ENCODE data around the gene MCEMP1.
"Not testable (repeated sequence)": the region's sequence is repeated elsewhere in the genome, so short reads cannot be mapped to it uniquely, and the experiment has no call there.

Gene MCEMP1

DNA sequence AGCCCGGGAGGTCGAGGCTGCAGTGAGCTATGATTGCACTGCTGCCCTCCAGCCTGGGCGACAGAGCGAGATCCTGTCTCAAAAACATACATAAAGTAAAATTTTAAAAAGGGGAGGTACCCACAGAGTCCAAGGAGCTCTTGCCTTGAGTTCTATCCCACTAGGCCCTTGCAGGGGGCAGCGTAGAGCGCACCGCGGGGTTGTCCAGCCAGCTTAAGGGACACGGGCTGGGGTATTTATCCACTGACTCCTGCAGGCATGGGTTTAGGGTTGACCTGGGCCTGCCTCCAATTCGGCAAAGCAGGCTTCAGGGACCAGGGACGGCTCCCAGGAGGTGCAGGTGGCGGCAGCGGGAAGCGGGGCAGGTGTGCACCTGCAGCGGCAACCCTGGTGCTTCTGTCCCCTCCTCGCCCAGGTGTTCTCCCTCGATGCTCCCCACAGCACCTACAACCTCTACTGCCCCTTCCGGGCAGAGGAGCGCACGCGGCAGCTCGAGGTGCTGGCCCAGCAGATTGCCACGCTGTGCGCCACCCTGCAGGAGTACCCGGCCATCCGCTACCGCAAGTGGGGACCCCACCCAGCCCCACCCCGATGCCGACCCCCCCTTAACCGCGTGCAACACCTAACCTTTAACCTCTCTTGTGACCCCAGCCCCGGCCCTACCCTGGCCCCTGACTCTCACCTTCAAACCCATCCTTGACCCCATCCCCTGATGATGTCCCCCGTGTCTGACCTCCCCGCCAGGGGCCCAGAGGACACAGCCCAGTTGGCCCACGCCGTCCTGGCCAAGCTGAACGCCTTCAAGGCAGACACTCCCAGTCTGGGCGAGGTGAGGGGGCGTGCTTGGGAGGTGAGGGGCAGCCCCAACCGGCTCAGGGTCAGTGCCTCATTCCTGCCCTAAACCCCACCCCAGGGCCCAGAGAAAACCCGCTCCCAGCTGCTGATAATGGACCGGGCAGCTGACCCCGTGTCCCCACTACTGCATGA lies 35.3 kb upstream of the MCEMP1 start:
- Histone ChIP-seq H3K36me3 (peaks cover 10 to 79% (median 48%) of the 10 kb centered on the region in 11 experiments; a peak in 18 of 22 replicates), H3K4me2 (no peak overlapping the region), H3K4me1 (peaks cover 16 to 57% (median 40%) of the 10 kb centered on the region in 10 experiments), H3K27ac (no peak overlapping the region), H3K9ac (no peak overlapping the region), H4K20me1 (peaks cover 0 to 39% (median 6%) of the 10 kb centered on the region in 11 experiments; a peak in 12 of 22 replicates), H3K4me3 (no peak overlapping the region), H3K27me3 (no peaks in the 10 kb centered on the region), H3K9me3 (replicated peaks in 1 of 11) (peaks cover 0 to 14% (median 0%) of the 10 kb centered on the region in 11 experiments; a peak in 3 of 22 replicates)
- no peak for TF ChIP-seq Cebpa-rat (IDR thresholded peaks at IDR 0.05)

DNA sequence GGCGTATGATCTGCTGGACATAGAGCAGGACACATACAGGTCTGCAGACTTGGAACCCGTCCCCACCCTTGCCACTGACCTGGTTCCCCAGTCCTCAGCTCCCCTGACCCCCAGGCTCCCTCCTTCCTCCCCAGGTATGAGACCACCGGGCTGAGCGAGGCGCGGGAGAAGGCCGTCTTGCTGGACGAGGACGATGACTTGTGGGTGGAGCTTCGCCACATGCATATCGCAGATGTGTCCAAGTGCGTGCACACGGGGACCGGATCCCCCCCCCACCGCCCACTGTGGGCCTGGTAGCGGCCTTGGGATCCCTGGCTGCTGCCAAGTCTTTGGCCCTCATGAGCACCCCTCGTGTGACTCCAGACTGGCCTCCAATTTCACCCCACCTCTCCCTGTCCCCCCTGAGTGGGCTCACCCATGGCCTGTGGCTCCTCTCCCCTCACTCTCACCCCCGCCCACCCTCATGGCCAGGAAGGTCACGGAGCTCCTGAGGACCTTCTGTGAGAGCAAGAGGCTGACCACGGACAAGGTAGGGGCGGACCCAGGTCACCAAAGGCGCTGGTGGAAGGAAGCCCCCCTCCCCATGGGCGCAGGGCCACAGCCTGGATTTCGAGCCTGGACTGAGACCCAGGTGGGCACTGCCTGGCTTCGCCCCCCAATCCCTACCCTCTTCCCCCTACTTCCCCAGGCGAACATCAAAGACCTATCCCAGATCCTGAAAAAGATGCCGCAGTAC lies 34.4 kb upstream of the MCEMP1 start:
- H3K4me3 ChIP-seq = no peak overlapping the region
- H3K9ac ChIP-seq = no peak overlapping the region
- H4K20me1 ChIP-seq = peaks cover 0 to 39% (median 6%) of the 10 kb centered on the region in 11 experiments; a peak in 12 of 22 replicates
- no peaks in the 10 kb centered on the region for H3K27me3 ChIP-seq
- no peak overlapping the region for H3K27ac ChIP-seq
- no peak for TF ChIP-seq Cebpa-rat (IDR thresholded peaks at IDR 0.05)
- H3K9me3 ChIP-seq (replicated peaks in 1 of 11) = peaks cover 0 to 14% (median 0%) of the 10 kb centered on the region in 11 experiments; a peak in 3 of 22 replicates
- H3K36me3 ChIP-seq = peaks cover 16 to 87% (median 56%) of the 10 kb centered on the region in 11 experiments; a peak in 19 of 22 replicates
- H3K4me1 ChIP-seq = peaks cover 11 to 58% (median 37%) of the 10 kb centered on the region in 10 experiments; a peak in 19 of 20 replicates
- no peak overlapping the region for H3K4me2 ChIP-seq

DNA sequence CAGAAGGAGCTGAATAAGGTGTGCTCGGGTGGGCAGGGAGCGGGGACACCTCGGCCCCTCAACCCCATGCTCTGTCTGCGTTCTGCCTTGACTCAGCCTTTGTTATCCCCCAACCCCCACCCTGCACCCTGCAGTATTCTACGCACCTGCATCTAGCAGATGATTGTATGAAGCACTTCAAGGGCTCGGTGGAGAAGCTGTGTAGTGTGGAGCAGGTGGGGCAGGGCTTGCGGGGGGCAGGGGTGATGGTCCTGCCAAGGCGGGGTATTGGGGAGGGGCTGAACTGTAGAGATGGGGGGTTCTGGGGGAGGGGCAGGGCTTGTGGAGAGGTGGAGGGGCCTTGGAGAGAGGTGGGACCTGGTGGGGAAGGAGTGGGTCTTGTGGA lies 33.9 kb upstream of the MCEMP1 start:
- H3K9me3 ChIP-seq (replicated peaks in 1 of 11) = peaks cover 0 to 14% (median 0%) of the 10 kb centered on the region in 11 experiments; a peak in 3 of 22 replicates
- no peak for TF ChIP-seq Cebpa-rat (IDR thresholded peaks at IDR 0.05)
- H3K27me3 ChIP-seq = no peaks in the 10 kb centered on the region
- H4K20me1 ChIP-seq = peaks cover 0 to 39% (median 6%) of the 10 kb centered on the region in 11 experiments; a peak in 12 of 22 replicates
- H3K4me3 ChIP-seq = no peak overlapping the region
- no peak overlapping the region for H3K4me2 ChIP-seq
- H3K27ac ChIP-seq = no peak overlapping the region
- no peak overlapping the region for H3K9ac ChIP-seq
- peaks cover 18 to 93% (median 58%) of the 10 kb centered on the region in 11 experiments; a peak in 19 of 22 replicates for H3K36me3 ChIP-seq
- H3K4me1 ChIP-seq = peaks cover 6 to 53% (median 31%) of the 10 kb centered on the region in 10 experiments; a peak in 18 of 20 replicates

DNA sequence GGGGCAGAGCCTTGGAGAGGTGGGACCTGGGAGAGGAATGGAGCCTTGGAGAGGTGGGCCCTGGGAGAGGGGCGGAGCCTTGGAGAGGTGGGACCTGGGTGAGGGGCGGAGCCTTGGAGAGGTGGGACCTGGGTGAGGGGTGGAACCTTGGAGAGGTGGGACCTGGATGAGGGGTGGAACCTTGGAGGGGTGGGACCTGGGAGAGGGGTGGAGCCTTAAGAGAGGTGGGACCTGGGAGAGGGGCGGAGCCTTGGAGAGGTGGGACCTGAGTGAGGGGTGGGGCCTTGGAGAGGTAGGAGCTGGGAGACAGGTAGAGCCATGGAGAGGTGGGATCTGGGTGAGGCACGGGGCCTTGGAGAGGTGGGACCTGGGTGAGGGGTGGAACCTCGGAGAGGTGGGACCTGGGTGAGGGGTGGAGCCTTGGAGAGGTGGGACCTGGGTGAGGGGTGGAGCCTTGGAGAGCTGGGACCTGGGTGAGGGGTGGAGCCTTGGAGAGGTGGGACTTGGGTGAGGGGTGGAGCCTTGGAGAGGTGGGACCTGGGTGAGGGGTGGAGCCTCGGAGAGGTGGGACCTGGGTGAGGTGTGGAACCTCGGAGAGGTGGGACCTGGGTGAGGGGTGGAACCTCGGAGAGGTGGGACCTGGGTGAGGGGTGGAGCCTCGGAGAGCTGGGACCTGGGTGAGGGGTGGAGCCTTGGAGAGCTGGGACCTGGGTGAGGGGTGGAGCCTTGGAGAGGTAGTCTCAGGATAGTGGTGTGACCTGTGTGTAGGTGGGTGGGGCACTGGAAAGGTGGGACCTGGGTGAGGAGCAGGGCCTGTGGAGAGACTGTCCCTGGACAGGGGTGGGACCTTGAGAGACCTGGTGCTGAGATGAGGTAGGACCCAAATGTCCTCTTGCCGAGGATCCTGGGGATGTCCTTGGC lies 33.0 kb upstream of the MCEMP1 start:
- Histone ChIP-seq H3K9me3 (replicated peaks in 1 of 11) (peaks cover 0 to 14% (median 0%) of the 10 kb centered on the region in 11 experiments; a peak in 3 of 22 replicates), H3K36me3 (peaks cover 18 to 88% (median 58%) of the 10 kb centered on the region in 11 experiments; a peak in 19 of 22 replicates), H3K4me1 (peaks cover 0 to 44% (median 26%) of the 10 kb centered on the region in 10 experiments; a peak in 14 of 20 replicates), H3K4me2 (peak overlapping the region in 5 of 11 experiments; percentile 67 to 83 (median 81); a peak in 9 of 22 replicates), H4K20me1 (peaks cover 0 to 35% (median 4%) of the 10 kb centered on the region in 11 experiments; a peak in 12 of 22 replicates), H3K27ac (peak overlapping the region in 1 of 11 experiments; percentile 81; a peak in 1 of 22 replicates)
- not testable (repeated sequence) for H3K9ac ChIP-seq, H3K27me3 ChIP-seq, H3K4me3 ChIP-seq

DNA sequence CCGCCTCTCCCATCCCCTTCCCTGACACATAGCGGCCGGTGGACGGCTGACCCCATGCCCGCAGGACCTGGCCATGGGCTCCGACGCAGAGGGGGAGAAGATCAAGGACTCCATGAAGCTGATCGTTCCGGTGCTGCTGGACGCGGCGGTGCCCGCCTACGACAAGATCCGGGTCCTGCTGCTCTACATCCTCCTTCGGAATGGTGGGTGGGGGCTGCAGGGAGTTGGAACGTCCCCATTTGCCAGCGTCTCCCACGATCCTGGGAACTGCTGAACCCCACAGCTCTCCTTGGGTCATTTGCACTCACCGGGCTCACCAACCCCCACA lies 32.4 kb upstream of the MCEMP1 start:
- H3K4me2 ChIP-seq = peak overlapping the region in 6 of 11 experiments; percentile 67 to 83 (median 78); a peak in 10 of 22 replicates
- H3K9me3 ChIP-seq (replicated peaks in 1 of 11) = peaks cover 0 to 14% (median 0%) of the 10 kb centered on the region in 11 experiments; a peak in 3 of 22 replicates
- TF ChIP-seq Cebpa-rat (IDR thresholded peaks at IDR 0.05) = no peak
- H3K27me3 ChIP-seq = no peaks in the 10 kb centered on the region
- peaks cover 18 to 84% (median 58%) of the 10 kb centered on the region in 11 experiments; a peak in 19 of 22 replicates for H3K36me3 ChIP-seq
- peaks cover 0 to 29% (median 4%) of the 10 kb centered on the region in 11 experiments; a peak in 10 of 22 replicates for H4K20me1 ChIP-seq
- H3K4me3 ChIP-seq = no peak overlapping the region
- H3K27ac ChIP-seq = peak overlapping the region in 6 of 11 experiments; percentile 33 to 81 (median 68); a peak in 9 of 22 replicates
- H3K9ac ChIP-seq = peak overlapping the region in 5 of 11 experiments; percentile 45 to 71 (median 62); a peak in 8 of 22 replicates
- peaks cover 0 to 38% (median 24%) of the 10 kb centered on the region in 10 experiments; a peak in 14 of 20 replicates for H3K4me1 ChIP-seq

DNA sequence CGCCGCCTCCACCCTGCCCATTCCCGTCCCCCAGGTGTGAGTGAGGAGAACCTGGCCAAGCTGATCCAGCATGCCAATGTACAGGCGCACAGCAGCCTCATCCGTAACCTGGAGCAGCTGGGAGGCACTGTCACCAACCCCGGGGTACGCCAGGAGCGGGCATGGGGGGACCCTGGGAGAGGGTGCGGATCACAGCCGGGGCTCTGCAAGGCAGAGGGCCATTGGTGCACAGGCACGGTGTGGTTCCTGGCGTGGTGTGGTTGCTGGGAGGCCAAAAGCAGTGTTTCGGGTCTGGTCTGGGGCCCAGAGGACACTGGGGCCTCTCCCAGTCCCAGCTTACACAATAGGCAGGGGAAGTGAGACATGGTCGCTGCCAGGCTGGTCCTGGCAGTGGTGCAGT lies 31.7 kb upstream of the MCEMP1 start:
- peak in 1 of 11 experiments; percentile 26; a peak in 1 of 22 replicates for TF ChIP-seq Cebpa-rat (IDR thresholded peaks at IDR 0.05)
- H3K4me2 ChIP-seq = peak overlapping the region in 8 of 11 experiments; percentile 31 to 83 (median 71); a peak in 16 of 22 replicates
- H3K27me3 ChIP-seq = no peaks in the 10 kb centered on the region
- H3K27ac ChIP-seq = peak overlapping the region in 8 of 11 experiments; percentile 33 to 81 (median 60); a peak in 13 of 22 replicates
- peaks cover 18 to 77% (median 58%) of the 10 kb centered on the region in 11 experiments; a peak in 19 of 22 replicates for H3K36me3 ChIP-seq
- H3K4me3 ChIP-seq = no peak overlapping the region
- H3K9ac ChIP-seq = peak overlapping the region in 9 of 11 experiments; percentile 27 to 71 (median 58); a peak in 14 of 22 replicates
- peaks cover 0 to 22% (median under 1%) of the 10 kb centered on the region in 11 experiments; a peak in 8 of 22 replicates for H4K20me1 ChIP-seq
- H3K9me3 ChIP-seq (replicated peaks in 1 of 11) = peaks cover 0 to 14% (median 0%) of the 10 kb centered on the region in 11 experiments; a peak in 3 of 22 replicates
- peaks cover 0 to 35% (median 23%) of the 10 kb centered on the region in 10 experiments; a peak in 14 of 20 replicates for H3K4me1 ChIP-seq

All from BLaER1 treated with 17β-estradiol and CSF1 and Interleukin-3, amounts not matched to agents 10 nM and 100 nM (cell line).